Type B pancreatic cell (in vitro differentiated cells): Measurements from ENCODE around the gene ACIN1. TPM values are rescaled to one million over a fixed set of nuclear protein-coding genes. Genes with fewer than 3 reads are reported as not detected.
A peak's percentile ranks its signal among the peaks of the same experiment; 100 is the strongest.

Experiments used
- DNase-seq: peaks from one replicate; pipeline ENCODE4 v3.0.0; 2021; ENCODE audit warnings: mixed read lengths; ENCODE audit not compliant: unreplicated experiment; ENCODE audit errors: extremely low spot score
- H3K27ac Mint-ChIP-seq: 2 replicates; pipeline ENCODE4 v1.8.0; 2021; ENCODE audit warnings: mild to moderate bottlenecking, mixed read lengths
- H3K27me3 Mint-ChIP-seq: 2 replicates; pipeline ENCODE4 v1.8.0; 2021; ENCODE audit warnings: mixed read lengths
- H3K36me3 Mint-ChIP-seq: 2 replicates; pipeline ENCODE4 v1.8.0; 2021; ENCODE audit warnings: mixed read lengths
- H3K4me1 Mint-ChIP-seq: one replicate; pipeline ENCODE4 v1.8.0; 2021; ENCODE audit warnings: mixed read lengths; ENCODE audit not compliant: unreplicated experiment
- H3K4me3 Mint-ChIP-seq: 2 replicates; pipeline ENCODE4 v1.8.0; 2021; ENCODE audit warnings: mild to moderate bottlenecking, mixed read lengths
- H3K9me3 Mint-ChIP-seq: 2 replicates; pipeline ENCODE4 v1.8.0; 2021; ENCODE audit warnings: mixed read lengths
- total RNA-seq: library from RNA; stranded (reverse); gene quantifications from 2 replicates; pipeline ENCODE4 v1.2.1, GENCODE V29; 2021; ENCODE audit warnings: low replicate concordance
- TF ChIP-seq, protein P1 (sequence below): fragments of 200-600 bp; sonication (generic); conservative IDR thresholded peaks from 2 replicates; pipeline ENCODE4 v1.5.0; 2021; ENCODE audit warnings: antibody characterized with exemption, mild to moderate bottlenecking

ACIN1 gene
- total RNA-seq, 1 donor from 2014 or later = 342 TPM

DNA sequence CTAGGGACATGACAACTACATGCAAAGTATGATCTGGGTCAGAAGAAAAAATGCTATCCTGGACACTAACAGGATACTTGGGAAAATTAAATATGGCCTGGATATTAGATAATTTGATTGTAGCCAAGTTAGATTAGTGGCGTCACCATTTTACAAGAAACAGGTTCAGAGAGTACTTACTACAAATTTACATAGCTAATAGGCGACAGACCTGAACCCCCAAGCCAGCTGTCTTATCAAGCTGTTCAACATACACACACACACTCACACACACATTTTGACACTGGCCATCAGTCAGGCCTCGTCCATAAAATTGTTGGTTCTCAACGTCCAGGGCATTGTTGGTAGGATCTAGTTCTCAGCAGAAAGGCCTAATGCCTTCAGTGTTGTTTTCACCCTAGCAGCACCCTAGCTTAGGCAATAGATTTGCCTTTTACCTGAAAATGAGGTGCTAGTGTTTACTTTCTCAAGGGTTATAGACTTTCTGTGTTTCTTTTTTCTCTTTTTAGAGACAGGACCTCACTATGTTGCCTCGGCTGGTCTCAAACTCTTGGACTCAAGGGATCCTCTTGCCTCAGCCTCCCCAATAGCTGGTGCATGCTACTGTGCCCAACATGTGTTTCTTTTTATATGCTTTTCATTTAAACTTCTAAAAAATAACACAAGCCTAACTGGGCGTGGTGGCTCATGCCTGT lies 81.7 kb downstream of the ACIN1 start:
- Mint-ChIP-seq H3K27me3 (peaks cover 4% of the 10 kb centered on the region), H3K4me1 (peaks cover 19% of the 10 kb centered on the region), H3K4me3 (no peak overlapping the region), H3K36me3 (no peaks in the 10 kb centered on the region), H3K27ac (no peak overlapping the region), H3K9me3 (no peaks in the 10 kb centered on the region)
- TF ChIP-seq, protein P1, sequence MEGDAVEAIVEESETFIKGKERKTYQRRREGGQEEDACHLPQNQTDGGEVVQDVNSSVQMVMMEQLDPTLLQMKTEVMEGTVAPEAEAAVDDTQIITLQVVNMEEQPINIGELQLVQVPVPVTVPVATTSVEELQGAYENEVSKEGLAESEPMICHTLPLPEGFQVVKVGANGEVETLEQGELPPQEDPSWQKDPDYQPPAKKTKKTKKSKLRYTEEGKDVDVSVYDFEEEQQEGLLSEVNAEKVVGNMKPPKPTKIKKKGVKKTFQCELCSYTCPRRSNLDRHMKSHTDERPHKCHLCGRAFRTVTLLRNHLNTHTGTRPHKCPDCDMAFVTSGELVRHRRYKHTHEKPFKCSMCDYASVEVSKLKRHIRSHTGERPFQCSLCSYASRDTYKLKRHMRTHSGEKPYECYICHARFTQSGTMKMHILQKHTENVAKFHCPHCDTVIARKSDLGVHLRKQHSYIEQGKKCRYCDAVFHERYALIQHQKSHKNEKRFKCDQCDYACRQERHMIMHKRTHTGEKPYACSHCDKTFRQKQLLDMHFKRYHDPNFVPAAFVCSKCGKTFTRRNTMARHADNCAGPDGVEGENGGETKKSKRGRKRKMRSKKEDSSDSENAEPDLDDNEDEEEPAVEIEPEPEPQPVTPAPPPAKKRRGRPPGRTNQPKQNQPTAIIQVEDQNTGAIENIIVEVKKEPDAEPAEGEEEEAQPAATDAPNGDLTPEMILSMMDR = no peak
- DNase-seq = no peak

DNA sequence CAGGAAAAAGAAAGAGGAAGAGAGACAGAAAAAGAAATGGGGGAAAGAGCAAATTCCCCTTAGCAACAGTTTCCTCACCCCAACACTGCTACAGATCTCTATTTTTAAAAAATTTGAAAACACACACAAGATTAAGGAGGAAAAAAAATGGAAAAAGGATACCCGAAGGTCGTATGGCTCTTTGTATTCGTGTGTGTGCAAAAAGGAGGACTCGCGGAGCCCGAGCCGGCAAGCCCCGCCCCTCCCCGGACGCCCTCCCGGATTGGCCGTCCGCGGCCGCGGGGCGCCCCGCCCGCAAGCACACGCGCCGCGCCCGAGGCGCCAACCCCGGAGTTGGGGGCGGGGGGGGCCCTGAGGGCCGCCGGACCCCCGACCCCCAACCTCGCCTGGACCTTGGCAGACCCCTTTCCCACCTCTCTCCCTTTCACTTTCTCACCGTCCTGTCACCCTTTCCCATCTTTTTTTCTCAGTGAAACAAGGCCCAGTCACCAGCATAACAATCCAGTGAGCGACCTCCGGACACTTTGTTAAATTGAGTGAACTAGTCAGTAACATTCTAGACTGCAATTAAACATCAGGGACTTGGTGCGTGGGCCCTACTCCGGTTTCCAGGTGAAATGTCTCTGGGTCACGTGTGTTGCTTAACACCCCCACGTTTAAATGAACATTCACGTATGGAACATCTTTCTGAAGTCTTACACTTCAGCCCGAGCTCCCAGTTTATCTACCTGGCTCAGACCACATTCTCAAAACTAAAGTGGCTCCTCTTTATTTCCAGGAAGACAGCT lies 84.8 kb downstream of the ACIN1 start, which contains the start of gene C14orf93:
C14orf93 (minus strand) TSS at position 205 of the 788 bp plus-strand sequence. CDS start 11,120 bp downstream, outside the sequence.
- TF ChIP-seq, protein P1 = no peak
- peak; percentile 81 for DNase-seq
- H3K4me3 Mint-ChIP-seq = peak within 1 kb of the TSS; percentile 94
- peaks cover 29% of the 10 kb centered on the region for H3K4me1 Mint-ChIP-seq
- H3K9me3 Mint-ChIP-seq = no peaks in the 10 kb centered on the region
- peak within 1 kb of the TSS; percentile 92 for H3K27ac Mint-ChIP-seq
- no peaks in the 10 kb centered on the region for H3K27me3 Mint-ChIP-seq
- no peaks in the 10 kb centered on the region for H3K36me3 Mint-ChIP-seq

DNA sequence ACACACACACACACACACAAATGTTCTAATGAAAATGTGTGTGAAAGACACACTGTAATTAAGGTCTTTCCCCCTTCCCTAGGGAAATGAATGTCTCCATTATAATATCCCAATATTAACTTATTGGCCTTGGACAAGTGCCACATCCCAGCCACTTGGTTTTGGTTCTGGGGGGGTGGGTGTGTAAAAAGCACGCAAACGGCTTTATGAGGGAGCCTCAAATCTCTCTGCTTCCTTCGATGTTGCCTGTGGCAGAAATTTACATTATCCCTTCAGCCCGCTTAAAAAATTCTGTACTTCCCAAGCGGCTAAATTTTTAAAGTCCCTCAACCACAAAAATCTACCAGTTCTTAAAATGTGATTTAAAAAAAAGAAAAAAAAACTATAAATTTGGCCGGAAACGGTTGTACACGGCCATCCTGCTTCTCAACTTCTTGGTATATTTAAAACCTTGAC lies 85.4 kb downstream of the ACIN1 start:
- Mint-ChIP-seq H3K36me3 (no peaks in the 10 kb centered on the region), H3K9me3 (no peaks in the 10 kb centered on the region), H3K4me3 (peak overlapping the region; percentile 90), H3K27ac (peak overlapping the region; percentile 92), H3K4me1 (peaks cover 29% of the 10 kb centered on the region), H3K27me3 (no peaks in the 10 kb centered on the region)
- TF ChIP-seq, protein P1 = no peak
- DNase-seq = no peak

DNA sequence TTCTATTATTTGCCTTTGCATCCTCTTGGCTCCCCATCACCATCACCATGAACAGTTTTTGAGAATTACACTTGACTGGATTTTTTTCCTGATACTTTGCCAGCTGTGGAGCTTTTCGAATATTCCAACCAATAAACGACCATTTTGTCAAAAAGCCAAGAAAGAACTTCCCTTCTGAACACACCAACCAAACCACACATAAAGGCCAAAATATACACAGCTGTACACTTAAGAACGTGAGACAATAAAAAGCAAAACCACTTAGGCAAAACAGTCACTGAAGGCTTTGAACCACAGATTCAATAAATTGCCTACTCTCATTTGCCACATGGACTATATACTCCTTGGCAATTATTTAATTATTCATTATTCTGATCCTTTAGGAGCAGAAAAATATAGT lies 86.1 kb downstream of the ACIN1 start:
- Mint-ChIP-seq H3K4me3 (peak overlapping the region; percentile 60), H3K27ac (peak overlapping the region; percentile 52), H3K27me3 (no peaks in the 10 kb centered on the region), H3K4me1 (peaks cover 29% of the 10 kb centered on the region), H3K36me3 (no peaks in the 10 kb centered on the region), H3K9me3 (no peaks in the 10 kb centered on the region)
- DNase-seq = no peak
- TF ChIP-seq, protein P1 = no peak

Other genes starting within 250 kb of the ACIN1 start
- gene LRP10, start 223.4 kb downstream of the ACIN1 start, total RNA-seq = 52.3 and 91.8 TPM in 2 replicates
- gene REM2, start 211.9 kb downstream of the ACIN1 start, total RNA-seq = 1.4 and 2.0 TPM in 2 replicates
- gene RBM23, start 176.0 kb downstream of the ACIN1 start, total RNA-seq = 91.5 and 102 TPM in 2 replicates
- 78.0 and 134 TPM in 2 replicates for gene PRMT5, start 165.8 kb downstream of the ACIN1 start, total RNA-seq
- 17.3 and 40.7 TPM in 2 replicates for gene HAUS4, start 138.0 kb downstream of the ACIN1 start, total RNA-seq
- gene AJUBA, start 112.6 kb downstream of the ACIN1 start, total RNA-seq = 42.8 and 56.1 TPM in 2 replicates
- gene C14orf93, start 85.0 kb downstream of the ACIN1 start, total RNA-seq = 10.2 and 12.6 TPM in 2 replicates
- 153 and 177 TPM in 2 replicates for gene PSMB5, start 60.2 kb downstream of the ACIN1 start, total RNA-seq
- gene PSMB11, start 52.9 kb downstream of the ACIN1 start, total RNA-seq = not detected in 2 replicates
- gene CDH24, start 37.6 kb downstream of the ACIN1 start, total RNA-seq = 7.9 and 20.4 TPM in 2 replicates
- gene C14orf119, start 369 bp upstream of the ACIN1 start, total RNA-seq = 53.0 and 67.2 TPM in 2 replicates
- gene CIROP, start 9.9 kb upstream of the ACIN1 start, total RNA-seq = 0.19 and 0.40 TPM in 2 replicates
- not detected in 2 replicates for gene CEBPE, start 24.1 kb upstream of the ACIN1 start, total RNA-seq
- 56.1 and 56.7 TPM in 2 replicates for gene SLC7A8, start 88.5 kb upstream of the ACIN1 start, total RNA-seq
- gene RNF212B, start 142.8 kb upstream of the ACIN1 start, total RNA-seq = not detected in 2 replicates
- gene HOMEZ, start 191.0 kb upstream of the ACIN1 start, total RNA-seq = 15.9 and 19.5 TPM in 2 replicates
- gene PPP1R3E, start 207.7 kb upstream of the ACIN1 start, total RNA-seq = 10.1 and 16.7 TPM in 2 replicates
- gene BCL2L2, start 211.7 kb upstream of the ACIN1 start, total RNA-seq = 21.0 and 22.5 TPM in 2 replicates
- 202 and 337 TPM in 2 replicates for gene PABPN1, start 226.3 kb upstream of the ACIN1 start, total RNA-seq